Measurements from ENCODE around the gene CDH23. TPM values are rescaled to one million over a fixed set of nuclear protein-coding genes. Genes with fewer than 3 reads are reported as not detected.

Gene CDH23
- total RNA-seq, 2 donors from 2014 or later = 3.9 to 4.4 TPM

DNA sequence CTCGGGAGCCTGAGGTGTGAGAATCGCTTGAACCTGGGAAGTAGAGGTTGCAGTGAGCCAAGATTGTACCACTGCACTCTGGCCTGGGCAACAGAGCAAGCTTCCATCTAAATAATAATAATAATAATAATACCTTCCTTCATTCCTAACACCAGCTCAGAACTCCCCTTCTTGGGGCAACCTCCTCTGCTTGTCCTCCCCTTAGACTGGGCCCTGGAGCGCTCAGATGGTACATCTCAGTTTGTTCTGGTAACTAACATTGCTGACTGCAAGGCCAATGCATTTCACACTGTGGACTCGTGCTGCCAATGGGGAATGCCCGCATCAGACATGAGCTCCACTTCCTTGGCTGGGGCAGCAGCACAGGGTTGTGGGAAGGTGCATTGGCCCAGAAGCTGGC lies 245.3 kb downstream of the CDH23 start:
- Histone ChIP-seq H3K36me3 (no peaks in the 10 kb centered on the region), H3K9me3 (no peaks in the 10 kb centered on the region), H3K4me1 (peaks cover 0 to 4% of the 10 kb centered on the region in 2 donors), H3K4me3 (no peak overlapping the region), H3K27me3 (no peaks in the 10 kb centered on the region), H3K27ac (no peak overlapping the region)
- TF ChIP-seq, protein P1, sequence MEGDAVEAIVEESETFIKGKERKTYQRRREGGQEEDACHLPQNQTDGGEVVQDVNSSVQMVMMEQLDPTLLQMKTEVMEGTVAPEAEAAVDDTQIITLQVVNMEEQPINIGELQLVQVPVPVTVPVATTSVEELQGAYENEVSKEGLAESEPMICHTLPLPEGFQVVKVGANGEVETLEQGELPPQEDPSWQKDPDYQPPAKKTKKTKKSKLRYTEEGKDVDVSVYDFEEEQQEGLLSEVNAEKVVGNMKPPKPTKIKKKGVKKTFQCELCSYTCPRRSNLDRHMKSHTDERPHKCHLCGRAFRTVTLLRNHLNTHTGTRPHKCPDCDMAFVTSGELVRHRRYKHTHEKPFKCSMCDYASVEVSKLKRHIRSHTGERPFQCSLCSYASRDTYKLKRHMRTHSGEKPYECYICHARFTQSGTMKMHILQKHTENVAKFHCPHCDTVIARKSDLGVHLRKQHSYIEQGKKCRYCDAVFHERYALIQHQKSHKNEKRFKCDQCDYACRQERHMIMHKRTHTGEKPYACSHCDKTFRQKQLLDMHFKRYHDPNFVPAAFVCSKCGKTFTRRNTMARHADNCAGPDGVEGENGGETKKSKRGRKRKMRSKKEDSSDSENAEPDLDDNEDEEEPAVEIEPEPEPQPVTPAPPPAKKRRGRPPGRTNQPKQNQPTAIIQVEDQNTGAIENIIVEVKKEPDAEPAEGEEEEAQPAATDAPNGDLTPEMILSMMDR (IDR thresholded peaks at IDR 0.05) = no peak
- no peak for DNase-seq (ENCODE audit: low spot score)

- Histone ChIP-seq H3K9me3 (no peaks in the 10 kb centered on the region), H3K27ac (no peak overlapping the region), H3K27me3 (no peaks in the 10 kb centered on the region), H3K36me3 (no peaks in the 10 kb centered on the region), H3K4me1 (peaks cover 0 to 4% of the 10 kb centered on the region in 2 donors), H3K4me3 (no peak overlapping the region)
- TF ChIP-seq, protein P1 (IDR thresholded peaks at IDR 0.05) = no peak
- no peak for DNase-seq (ENCODE audit: low spot score)
These were observed 247.2 kb downstream of the CDH23 start for GRCh38 chr10:71643904-71644303.

- DNase-seq (ENCODE audit: low spot score) = no peak
- Histone ChIP-seq H3K9me3 (no peaks in the 10 kb centered on the region), H3K27me3 (no peaks in the 10 kb centered on the region), H3K27ac (no peak overlapping the region), H3K4me1 (no peaks in the 10 kb centered on the region), H3K36me3 (no peaks in the 10 kb centered on the region), H3K4me3 (no peak overlapping the region)
- TF ChIP-seq, protein P1 (IDR thresholded peaks at IDR 0.05) = no peak
These were observed 247.8 kb downstream of the CDH23 start for GRCh38 chr10:71644307-71645180.

GRCh38 chr10:71645185-71645584 lies 248.5 kb downstream of the CDH23 start:
- no peak for DNase-seq (ENCODE audit: low spot score)
- H3K4me3 ChIP-seq = no peak overlapping the region
- TF ChIP-seq, protein P1 (IDR thresholded peaks at IDR 0.05) = no peak

DNA sequence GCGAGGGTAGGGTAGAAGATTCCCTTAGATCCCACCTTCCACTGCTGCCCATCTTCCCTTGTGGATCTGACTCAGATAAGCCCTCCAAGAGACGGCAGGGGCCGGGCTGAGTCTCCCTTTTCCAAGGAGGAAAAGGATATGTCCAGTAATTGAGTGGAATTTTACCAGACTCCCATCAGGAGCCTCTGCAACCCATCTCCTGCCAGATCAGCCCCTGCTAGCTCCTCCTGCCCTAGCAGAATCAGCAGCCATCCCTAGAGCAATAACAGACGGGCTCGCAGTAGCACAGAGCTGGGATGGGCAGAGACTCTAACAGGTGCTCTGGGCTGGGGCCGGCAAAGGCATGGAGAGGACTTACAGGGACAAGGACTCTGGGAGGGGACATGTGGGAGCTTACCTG lies 249.3 kb downstream of the CDH23 start:
- no peaks in the 10 kb centered on the region for H3K9me3 ChIP-seq
- TF ChIP-seq, protein P1 (IDR thresholded peaks at IDR 0.05) = no peak

More at GRCh38 chr10:71645185-71645584, 248.5 kb downstream of the CDH23 start:
- no peaks in the 10 kb centered on the region for H3K36me3 ChIP-seq
- H3K27ac ChIP-seq = no peak overlapping the region
- H3K27me3 ChIP-seq = no peaks in the 10 kb centered on the region
- no peaks in the 10 kb centered on the region for H3K9me3 ChIP-seq
- H3K4me1 ChIP-seq = no peaks in the 10 kb centered on the region

More for the DNA sequence above, 249.3 kb downstream of the CDH23 start:
- Histone ChIP-seq H3K27me3 (no peaks in the 10 kb centered on the region), H3K27ac (no peak overlapping the region), H3K36me3 (no peaks in the 10 kb centered on the region), H3K4me3 (no peak overlapping the region), H3K4me1 (no peaks in the 10 kb centered on the region)
- DNase-seq (ENCODE audit: low spot score) = no peak

All from right atrium auricular region (tissue), 2 donors.